IMR-90 (cell line): ENCODE data around the gene ADGRG4. TPM values are rescaled to one million over a fixed set of nuclear protein-coding genes. Genes with fewer than 3 reads are reported as not detected.

ENCODE experiments used
- ATAC-seq: fragments of 200-7000 bp; cut with Tn5 transposase; 2 replicates; pipeline ENCODE4 v1.9.1; 2020; ENCODE audit warnings: low read depth, mild to moderate bottlenecking, moderate library complexity
- BruUV-seq: library from RNA; stranded (reverse); fragments of 400-500 nt; replicated peaks from 2 replicates; lab custom pipeline; 2021; lab: Mats Ljungman, UMichigan
- CTCF ChIA-PET: fragments of 300-600 bp; formaldehyde crosslinking; extraction: SDS; loops from one replicate; lab custom pipeline; 2021; ENCODE audit warnings: antibody characterized with exemption; lab: Yijun Ruan, JAX
- POLR2A ChIA-PET: fragments of 300-600 bp; sonication (Branson Sonifier 250); formaldehyde crosslinking; loops from one replicate; lab custom pipeline; 2022; ENCODE audit warnings: antibody characterized with exemption; ENCODE audit not compliant: unreplicated experiment; lab: Charles Lee
- DNase-seq: peaks from one replicate; pipeline ENCODE4 v3.0.0; 2013
- H2AFZ ChIP-seq: replicated peaks from 2 replicates; pipeline ENCODE3; 2013; ENCODE audit warnings: low read length, mild to moderate bottlenecking; ENCODE audit not compliant: poor library complexity
- H2AK5ac ChIP-seq: 2 replicates; pipeline ENCODE4 v1.6.1; 2013; ENCODE audit warnings: low read depth, low read length, inconsistent platforms
- H2AK9ac ChIP-seq: replicated peaks from 2 replicates; pipeline ENCODE3; 2013; ENCODE audit warnings: mild to moderate bottlenecking, low read depth, low read length, moderate library complexity; ENCODE audit not compliant: poor library complexity
- H2BK120ac ChIP-seq: 2 replicates; pipeline ENCODE4 v1.6.1; 2013; ENCODE audit warnings: low read depth, low read length, inconsistent platforms
- H2BK15ac ChIP-seq: 3 replicates; pipeline ENCODE4 v1.6.1; 2013; ENCODE audit warnings: low read depth, low read length, inconsistent platforms
- H2BK20ac ChIP-seq: 2 replicates; pipeline ENCODE4 v1.6.1; 2013; ENCODE audit warnings: low read depth, mild to moderate bottlenecking, inconsistent platforms, low read length, moderate library complexity
- H2BK5ac ChIP-seq: 2 replicates; pipeline ENCODE4 v1.6.1; 2013; ENCODE audit warnings: mild to moderate bottlenecking, low read depth, low read length, inconsistent platforms; ENCODE audit not compliant: poor library complexity, severe bottlenecking
- H3K14ac ChIP-seq: replicated peaks from 2 replicates; pipeline ENCODE4 v1.6.1; 2013; ENCODE audit warnings: low read depth, low read length, inconsistent platforms
- H3K18ac ChIP-seq: 2 replicates; pipeline ENCODE4 v1.6.1; 2013; ENCODE audit warnings: low read depth, low read length, control low read depth
- H3K23ac ChIP-seq: 2 replicates; pipeline ENCODE4 v1.6.1; 2013; ENCODE audit warnings: low read depth, low read length, inconsistent platforms
- H3K27ac ChIP-seq: 2 replicates; pipeline ENCODE4 v1.5.1; 2013; ENCODE audit warnings: mild to moderate bottlenecking, control low read depth, low read length; ENCODE audit not compliant: insufficient read depth
- H3K27me3 ChIP-seq: 2 replicates; pipeline ENCODE4 v1.6.1; 2013; ENCODE audit warnings: low read length; ENCODE audit not compliant: control insufficient read depth, insufficient read depth
- H3K36me3 ChIP-seq: 2 replicates; pipeline ENCODE4 v1.6.1; 2013; ENCODE audit warnings: low read length, mixed read lengths; ENCODE audit not compliant: control insufficient read depth, insufficient read depth
- H3K4ac ChIP-seq: 2 replicates; pipeline ENCODE4 v1.6.1; 2013; ENCODE audit warnings: low read depth, low read length, inconsistent platforms
- H3K4me1 ChIP-seq: 2 replicates; pipeline ENCODE4 v1.6.1; 2013; ENCODE audit warnings: low read length, mixed read lengths; ENCODE audit not compliant: control insufficient read depth, insufficient read depth
- H3K4me2 ChIP-seq: 2 replicates; pipeline ENCODE4 v1.6.1; 2013; ENCODE audit warnings: low read depth, mild to moderate bottlenecking, control low read depth, low read length, moderate library complexity
- H3K4me3 ChIP-seq: 2 replicates; pipeline ENCODE4 v1.5.1; 2013; ENCODE audit warnings: low read depth, mild to moderate bottlenecking, control low read depth, low read length, moderate library complexity; ENCODE audit not compliant: insufficient read depth
- H3K56ac ChIP-seq: 2 replicates; pipeline ENCODE4 v1.6.1; 2013; ENCODE audit warnings: low read length, inconsistent platforms; ENCODE audit not compliant: insufficient read depth; ENCODE audit errors: extremely low read depth
- H3K79me1 ChIP-seq, 2 experiments: 2 replicates each; pipeline ENCODE4 v1.6.1; 2013; ENCODE audit warnings: low read length in 2 of 2, inconsistent platforms in 1 of 2, low read depth in 1 of 2
- H3K9ac ChIP-seq: 2 replicates; pipeline ENCODE4 v1.6.1; 2013; ENCODE audit warnings: low read depth, low read length, control low read depth
- H3K9me1 ChIP-seq: 2 replicates; pipeline ENCODE4 v1.6.1; 2013; ENCODE audit warnings: low read length, inconsistent platforms; ENCODE audit not compliant: insufficient read depth
- H3K9me3 ChIP-seq: 2 replicates; pipeline ENCODE4 v1.6.1; 2013; ENCODE audit warnings: low read length; ENCODE audit not compliant: control insufficient read depth, insufficient read depth
- H4K20me1 ChIP-seq: 2 replicates; pipeline ENCODE4 v1.6.1; 2013; ENCODE audit warnings: low read length, inconsistent platforms; ENCODE audit not compliant: insufficient read depth
- H4K5ac ChIP-seq: 2 replicates; pipeline ENCODE4 v1.6.1; 2013; ENCODE audit warnings: mild to moderate bottlenecking, low read depth, low read length, control low read depth
- H4K8ac ChIP-seq, 2 experiments: 2 replicates each; pipeline ENCODE4 v1.6.1; 2013; ENCODE audit warnings: low read depth in 2 of 2, low read length in 2 of 2, control low read depth in 1 of 2, inconsistent platforms in 1 of 2
- H4K91ac ChIP-seq: 2 replicates; pipeline ENCODE4 v1.6.1; 2013; ENCODE audit warnings: low read depth, low read length, inconsistent platforms; ENCODE audit not compliant: insufficient read depth
- BHLHE40 ChIP-seq: fragments of 150-350 bp; IDR thresholded peaks from 2 replicates; pipeline ENCODE4 v1.6.1; 2016; ENCODE audit warnings: mild to moderate bottlenecking, low read depth, low read length
- CEBPB ChIP-seq: IDR thresholded peaks from 2 replicates; pipeline ENCODE4 v1.6.1; 2012; ENCODE audit warnings: low read depth, low read length, improper control_type of control experiment
- CHD1 ChIP-seq: IDR thresholded peaks from 2 replicates; pipeline ENCODE4 v1.6.1; 2012; ENCODE audit warnings: low read depth, low read length, improper control_type of control experiment
- CTCF ChIP-seq: conservative IDR thresholded peaks from 2 replicates; pipeline ENCODE4 v1.5.1; 2012; ENCODE audit warnings: mild to moderate bottlenecking, low read depth, low read length, improper control_type of control experiment
- ELK1 ChIP-seq: fragments of 150-350 bp; IDR thresholded peaks from 2 replicates; pipeline ENCODE4 v1.6.1; 2016; ENCODE audit warnings: low read depth, mild to moderate bottlenecking, low read length, moderate library complexity, borderline replicate concordance
- FOS ChIP-seq: fragments of 150-350 bp; IDR thresholded peaks from 2 replicates; pipeline ENCODE4 v1.6.1; 2016; ENCODE audit warnings: low read depth, low read length
- MAFK ChIP-seq: IDR thresholded peaks from 2 replicates; pipeline ENCODE4 v1.6.1; 2012; ENCODE audit warnings: low read depth, low read length, improper control_type of control experiment
- MXI1 ChIP-seq: IDR thresholded peaks from 2 replicates; pipeline ENCODE4 v1.6.1; 2012; ENCODE audit warnings: low read depth, mild to moderate bottlenecking, low read length, moderate library complexity, borderline replicate concordance
- NFE2L2 ChIP-seq: fragments of 150-350 bp; IDR thresholded peaks from 2 replicates; pipeline ENCODE4 v1.6.1; 2016; ENCODE audit warnings: low read depth, mild to moderate bottlenecking, low read length
- POLR2A ChIP-seq: IDR thresholded peaks from 2 replicates; pipeline ENCODE4 v1.6.1; 2012; ENCODE audit warnings: mild to moderate bottlenecking, low read depth, low read length
- RAD21 ChIP-seq: IDR thresholded peaks from 2 replicates; pipeline ENCODE4 v1.6.1; 2012; ENCODE audit warnings: low read length, improper control_type of control experiment
- RCOR1 ChIP-seq: IDR thresholded peaks from 2 replicates; pipeline ENCODE4 v1.6.1; 2012; ENCODE audit warnings: mild to moderate bottlenecking, low read length, improper control_type of control experiment; ENCODE audit not compliant: insufficient replicate concordance
- RFX5 ChIP-seq: IDR thresholded peaks from 2 replicates; pipeline ENCODE4 v1.8.0; 2012; ENCODE audit warnings: low read depth, mild to moderate bottlenecking, low read length, moderate library complexity
- SMC3 ChIP-seq: fragments of 150-350 bp; IDR thresholded peaks from 2 replicates; pipeline ENCODE4 v1.6.1; 2016; ENCODE audit warnings: low read depth, mild to moderate bottlenecking, antibody characterized with exemption, low read length, moderate library complexity
- WGBS, 2 experiments: methylation state at CpG; one replicate each; pipeline versions ENCODE4 v1.1.5 to v1.1.7; 2013; ENCODE audit warnings: missing lambda C conversion rate in 2 of 2; ENCODE audit not compliant: insufficient read length in 1 of 2; ENCODE audit errors: extremely low coverage in 2 of 2; 5-methylcytosine and 5-hydroxymethylcytosine counted together
- dilution Hi-C: fragments of 300-500 bp; cut with HindIII; formaldehyde crosslinking; loops from one replicate; pipeline ENCODE4 v1.14.3; 2018; ENCODE audit warnings: low sequenced_read_pairs; ENCODE audit not compliant: unreplicated experiment
- in situ Hi-C: fragments of 300-500 bp; cut with MboI; formaldehyde crosslinking; loops from 3 replicates; pipeline ENCODE4 v1.14.3; 2019; ENCODE audit warnings: low sequenced_read_pairs, inconsistent platforms, mixed read lengths
- intact Hi-C: fragments of 100-400 bp; cut with micrococcal nuclease; formaldehyde crosslinking; loops from 2 replicates; pipeline ENCODE4 v1.10.0; 2022
- polyA plus RNA-seq, 3 experiments: library from polyadenylated mRNA; depleted of rRNA; stranded (reverse); fragments of >200 nt; gene quantifications; 2 replicates each; pipeline ENCODE4 v1.2.3, GENCODE V29; 2012; ENCODE audit warnings: low replicate concordance in 1 of 3
- total RNA-seq: library from RNA; depleted of rRNA; stranded (reverse); fragments of >200 nt; gene quantifications from 2 replicates; pipeline ENCODE4 v1.2.3, GENCODE V29; 2012

Gene ADGRG4
- total and polyA plus RNA-seq, 2 of the 4 experiments (the other 2 are of a cell fraction), result under 0.01 TPM; not detected in 1

- no TSS peak for BruUV-seq
- Histone ChIP-seq H3K9me1 (no peaks in the 10 kb centered on the region), H3K4me1 (0 out of 2 replicates have a peak, but pooled peaks cover 3% of the 10 kb centered on the region), H3K27me3 (no peaks in the 10 kb centered on the region), H4K8ac (no peak overlapping the region), H3K18ac (no peak overlapping the region), H3K27ac (no peak overlapping the region), H4K5ac (no peak overlapping the region), H3K4me2 (no peak overlapping the region), H3K79me1 (no peaks in the 10 kb centered on the region), H2AFZ (no peak overlapping the region), H2AK9ac (no peak overlapping the region), H2BK15ac (no peak overlapping the region), H3K9me3 (no peaks in the 10 kb centered on the region), H2AK5ac (no peak overlapping the region), H4K20me1 (no peaks in the 10 kb centered on the region), H3K4ac (no peak overlapping the region), H3K9ac (no peak overlapping the region), H3K56ac (no peak overlapping the region), H2BK120ac (no peak overlapping the region), H3K36me3 (no peaks in the 10 kb centered on the region), H2BK20ac (no peak overlapping the region), H3K4me3 (no peak overlapping the region), H4K91ac (no peak overlapping the region), H3K14ac (no peak overlapping the region), H3K23ac (no peak overlapping the region), H2BK5ac (no peak overlapping the region)
- in situ Hi-C loops, result no loop called here
- ATAC-seq, result peak; percentile 76
- WGBS, 2 experiments, result no CpG with 5 or more reads among the region's 5 CpGs
- dilution Hi-C loops, result no loop called here
- intact Hi-C loops, result loop anchor here (1.0 to 10.0 kb wide), 2 partner anchors 238 to 426 kb away; no protein-coding TSS in a partner anchor
- TF ChIP-seq RCOR1 (no peak), BHLHE40 (no peak), RAD21 (peak; percentile 84), CTCF (peak; percentile 76), MXI1 (no peak), POLR2A (no peak), RFX5 (no peak), NFE2L2 (no peak), CEBPB (0 out of 2 replicates have a peak, but pooled peaks have one; percentile 33), MAFK (no peak), CHD1 (no peak), FOS (no peak), ELK1 (no peak), SMC3 (peak; percentile 62)
- ChIA-PET POLR2A (no interaction called here), CTCF (interaction anchor here (0.9 to 1.7 kb wide), 3 partner anchors 105 to 240 kb away, joined by 3 to 11 read pairs (median 3); no protein-coding TSS in a partner anchor)
- peak; percentile 50 for DNase-seq
Measured at GRCh38 chrX:136268051-136269048, 32.4 kb upstream of the ADGRG4 start.
